ENCODE data around the gene SORCS2.

SORCS2 gene

DNA sequence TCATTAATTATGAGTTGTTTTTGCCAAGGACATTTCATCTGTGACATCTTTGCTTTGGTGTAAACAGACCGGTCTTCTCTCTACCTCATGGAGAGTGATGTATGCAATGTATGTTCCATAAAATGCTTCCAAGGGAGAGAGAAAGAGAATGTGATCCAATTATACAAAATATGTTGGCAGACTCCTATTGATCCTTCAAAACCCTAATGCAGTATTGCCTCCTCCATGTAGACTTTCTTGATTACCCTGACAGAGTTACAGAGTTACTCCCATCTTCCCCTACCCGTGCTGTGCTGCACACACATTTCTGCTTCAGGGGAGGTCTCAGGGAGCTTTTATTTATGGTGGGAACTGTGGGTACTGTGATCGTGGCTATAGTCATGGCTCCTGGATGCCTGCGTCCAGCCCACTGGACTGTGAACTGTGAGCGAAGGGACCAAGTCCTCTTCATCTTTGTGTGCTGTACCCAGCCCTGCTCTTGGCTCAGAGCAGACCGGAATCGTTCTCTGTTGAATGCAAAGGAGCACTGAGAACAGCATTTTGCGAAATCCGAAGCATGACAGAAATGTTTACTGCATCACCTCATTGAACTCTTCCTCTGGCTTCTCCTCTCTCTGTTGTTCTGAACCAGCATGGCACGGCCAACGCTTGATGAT, 32.7 kb downstream of the SORCS2 start:
- POLR2A ChIA-PET: no interaction called here
- no peak for TF ChIP-seq SUZ12 (IDR thresholded peaks at IDR 0.05)
- TF ChIP-seq HDGF (IDR thresholded peaks at IDR 0.05; ENCODE audit: borderline replicate concordance): no peak
- CTCF ChIA-PET: no interaction called here
- no peak for DNase-seq (ENCODE audit: extremely low spot score)

DNA sequence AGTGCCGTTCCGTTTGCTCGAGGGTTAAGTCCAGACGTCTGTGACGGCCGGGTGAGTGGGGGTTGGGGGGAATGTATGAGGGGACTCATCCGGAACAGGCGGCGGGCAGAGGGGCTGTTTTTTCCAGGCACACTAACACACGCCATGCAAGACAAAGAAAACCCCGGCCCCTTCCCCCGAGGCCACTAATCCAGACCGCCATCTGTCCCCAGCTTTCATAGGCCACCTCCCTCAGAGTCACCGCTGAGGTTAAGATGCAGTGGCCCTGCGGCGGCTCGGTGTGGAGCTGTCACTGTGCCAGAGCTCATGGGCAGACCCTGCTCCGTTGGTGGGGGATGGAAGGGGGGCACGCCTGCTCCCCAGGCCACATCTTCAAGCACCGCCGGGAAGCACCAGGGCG, 34.1 kb downstream of the SORCS2 start:
- DNase-seq (ENCODE audit: extremely low spot score): no peak
- ChIA-PET CTCF (no interaction called here), POLR2A (no interaction called here)
- no peak for TF ChIP-seq TARDBP (IDR thresholded peaks at IDR 0.05)
- TF ChIP-seq L3MBTL2 (conservative IDR thresholded peaks at IDR 0.05): no peak
- no peak for TF ChIP-seq BHLHE40 (IDR thresholded peaks at IDR 0.05; ENCODE audit: borderline replicate concordance)
- TF ChIP-seq, protein P1, sequence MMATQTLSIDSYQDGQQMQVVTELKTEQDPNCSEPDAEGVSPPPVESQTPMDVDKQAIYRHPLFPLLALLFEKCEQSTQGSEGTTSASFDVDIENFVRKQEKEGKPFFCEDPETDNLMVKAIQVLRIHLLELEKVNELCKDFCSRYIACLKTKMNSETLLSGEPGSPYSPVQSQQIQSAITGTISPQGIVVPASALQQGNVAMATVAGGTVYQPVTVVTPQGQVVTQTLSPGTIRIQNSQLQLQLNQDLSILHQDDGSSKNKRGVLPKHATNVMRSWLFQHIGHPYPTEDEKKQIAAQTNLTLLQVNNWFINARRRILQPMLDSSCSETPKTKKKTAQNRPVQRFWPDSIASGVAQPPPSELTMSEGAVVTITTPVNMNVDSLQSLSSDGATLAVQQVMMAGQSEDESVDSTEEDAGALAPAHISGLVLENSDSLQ (IDR thresholded peaks at IDR 0.05): no peak
- no peak for TF ChIP-seq SUZ12 (IDR thresholded peaks at IDR 0.05)
- TF ChIP-seq FOXA1 (IDR thresholded peaks at IDR 0.05): no peak
- no peak for TF ChIP-seq ZNF384 (IDR thresholded peaks at IDR 0.05)
- TF ChIP-seq CTBP1 (IDR thresholded peaks at IDR 0.05; ENCODE audit: borderline replicate concordance): no peak
- TF ChIP-seq FOXK2 (IDR thresholded peaks at IDR 0.05): no peak
- no peak for TF ChIP-seq ELF4 (IDR thresholded peaks at IDR 0.05)
- TF ChIP-seq LEF1 (IDR thresholded peaks at IDR 0.05; ENCODE audit: borderline replicate concordance): no peak
- TF ChIP-seq SP1 (IDR thresholded peaks at IDR 0.05): no peak

DNA sequence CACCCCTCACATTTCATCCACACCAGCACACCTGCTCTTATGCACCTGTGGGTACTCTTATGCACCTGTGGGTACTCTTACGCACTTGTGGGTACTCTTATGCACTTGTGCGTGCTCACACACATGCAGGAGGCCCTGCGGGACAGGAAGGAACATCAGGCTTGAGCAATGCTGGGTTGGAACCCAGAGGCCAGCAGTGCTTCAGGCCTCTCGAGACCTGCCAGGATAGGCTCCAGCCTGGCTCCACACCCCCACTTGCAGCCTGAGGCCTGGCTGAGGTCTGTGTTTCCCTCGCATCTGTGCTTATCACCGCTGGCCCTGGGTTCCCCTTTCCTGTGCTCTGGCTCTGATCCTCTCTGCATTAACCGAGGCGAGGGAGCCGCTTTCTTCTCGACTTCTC, 34.7 kb downstream of the SORCS2 start:
- TF ChIP-seq, protein P1 (IDR thresholded peaks at IDR 0.05): no peak
- TF ChIP-seq FOXM1 (IDR thresholded peaks at IDR 0.05; ENCODE audit: borderline replicate concordance) (no peak), FOXK2 (IDR thresholded peaks at IDR 0.05) (no peak), ARNT (IDR thresholded peaks at IDR 0.05) (no peak), BHLHE40 (IDR thresholded peaks at IDR 0.05; ENCODE audit: borderline replicate concordance) (no peak), SUZ12 (IDR thresholded peaks at IDR 0.05) (no peak), TARDBP (IDR thresholded peaks at IDR 0.05) (no peak), ELF4 (IDR thresholded peaks at IDR 0.05) (no peak), ZNF384 (IDR thresholded peaks at IDR 0.05) (no peak), FOXA1 (IDR thresholded peaks at IDR 0.05) (no peak), LEF1 (IDR thresholded peaks at IDR 0.05; ENCODE audit: borderline replicate concordance) (no peak), HDGF (IDR thresholded peaks at IDR 0.05; ENCODE audit: borderline replicate concordance) (no peak), SP1 (IDR thresholded peaks at IDR 0.05) (no peak), CTBP1 (IDR thresholded peaks at IDR 0.05; ENCODE audit: borderline replicate concordance) (no peak), NFRKB (IDR thresholded peaks at IDR 0.05) (no peak), L3MBTL2 (conservative IDR thresholded peaks at IDR 0.05) (no peak)
- no peak for DNase-seq (ENCODE audit: extremely low spot score)
- CTCF ChIA-PET: no interaction called here
- POLR2A ChIA-PET: no interaction called here

DNA sequence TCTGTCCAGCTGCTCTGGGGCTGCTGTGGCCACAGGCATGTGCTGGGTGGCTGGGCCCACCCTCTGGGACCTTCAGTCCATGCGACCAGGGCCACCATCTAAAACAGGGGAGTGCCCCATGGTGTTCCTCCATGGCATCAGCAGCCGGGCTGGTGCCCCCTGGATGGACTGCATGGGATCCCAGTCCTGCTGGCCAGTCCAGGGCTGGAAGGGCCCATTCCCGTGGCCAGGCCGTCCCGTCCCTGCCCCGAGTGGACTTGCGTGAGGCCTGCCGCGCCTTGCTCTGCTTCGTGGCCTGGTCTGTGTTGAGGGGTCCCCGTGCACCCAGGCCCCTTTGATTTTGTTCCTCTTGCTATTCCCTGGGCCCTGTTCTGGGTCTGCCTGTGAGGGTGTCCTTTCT, 36.4 kb downstream of the SORCS2 start:
- POLR2A ChIA-PET: no interaction called here
- no peak for DNase-seq (ENCODE audit: extremely low spot score)
- CTCF ChIA-PET: no interaction called here
- no peak for TF ChIP-seq ZNF384 (IDR thresholded peaks at IDR 0.05)
- TF ChIP-seq SP1 (IDR thresholded peaks at IDR 0.05): no peak
- no peak for TF ChIP-seq FOXK2 (IDR thresholded peaks at IDR 0.05)
- TF ChIP-seq L3MBTL2 (conservative IDR thresholded peaks at IDR 0.05): no peak
- no peak for TF ChIP-seq FOXM1 (IDR thresholded peaks at IDR 0.05; ENCODE audit: borderline replicate concordance)
- no peak for TF ChIP-seq LEF1 (IDR thresholded peaks at IDR 0.05; ENCODE audit: borderline replicate concordance)
- no peak for TF ChIP-seq HDGF (IDR thresholded peaks at IDR 0.05; ENCODE audit: borderline replicate concordance)
- no peak for TF ChIP-seq ARNT (IDR thresholded peaks at IDR 0.05)
- TF ChIP-seq ELF4 (IDR thresholded peaks at IDR 0.05): no peak
- no peak for TF ChIP-seq NFRKB (IDR thresholded peaks at IDR 0.05)
- TF ChIP-seq CTBP1 (IDR thresholded peaks at IDR 0.05; ENCODE audit: borderline replicate concordance): no peak
- TF ChIP-seq BHLHE40 (IDR thresholded peaks at IDR 0.05; ENCODE audit: borderline replicate concordance): no peak
- TF ChIP-seq, protein P1 (IDR thresholded peaks at IDR 0.05): no peak
- TF ChIP-seq TARDBP (IDR thresholded peaks at IDR 0.05): no peak

DNA sequence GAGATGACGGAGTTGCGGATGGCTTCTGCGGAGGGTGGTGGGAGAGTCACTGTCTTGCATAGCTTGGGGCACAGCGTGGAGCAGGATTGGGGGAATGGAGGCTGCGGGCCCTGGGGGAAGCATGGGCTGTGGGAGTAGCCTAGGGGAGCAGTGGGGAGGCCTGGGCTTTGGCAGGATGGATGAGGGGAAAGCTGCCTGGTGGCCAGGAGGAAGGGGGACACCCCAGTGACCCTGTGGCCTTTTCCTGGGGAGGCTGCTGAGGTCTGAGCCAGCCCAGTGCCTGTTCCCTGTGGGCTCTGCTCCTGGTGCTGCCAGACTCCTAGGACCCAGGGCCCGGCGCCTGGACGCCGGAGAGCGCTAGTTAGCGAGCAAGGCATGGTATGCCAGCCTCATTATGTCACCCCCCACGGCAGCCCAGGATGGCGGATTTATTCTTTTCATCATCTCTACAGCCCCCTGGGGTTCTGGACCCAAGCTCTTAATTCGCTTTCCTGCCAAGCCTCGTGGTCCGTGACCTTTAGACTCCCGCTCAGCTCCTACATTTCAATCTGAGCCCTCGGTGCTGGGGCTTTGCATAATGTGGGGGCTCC, 39.8 kb downstream of the SORCS2 start:
- CTCF ChIA-PET: no interaction called here
- DNase-seq (ENCODE audit: extremely low spot score): no peak
- no peak for TF ChIP-seq BHLHE40 (IDR thresholded peaks at IDR 0.05; ENCODE audit: borderline replicate concordance)
- TF ChIP-seq L3MBTL2 (conservative IDR thresholded peaks at IDR 0.05): no peak
- TF ChIP-seq FOXA1 (IDR thresholded peaks at IDR 0.05): no peak
- no peak for TF ChIP-seq TARDBP (IDR thresholded peaks at IDR 0.05)
- no peak for TF ChIP-seq ELF4 (IDR thresholded peaks at IDR 0.05)
- TF ChIP-seq ZNF384 (IDR thresholded peaks at IDR 0.05): no peak
- TF ChIP-seq FOXM1 (IDR thresholded peaks at IDR 0.05; ENCODE audit: borderline replicate concordance): no peak
- no peak for TF ChIP-seq FOXK2 (IDR thresholded peaks at IDR 0.05)
- TF ChIP-seq CTBP1 (IDR thresholded peaks at IDR 0.05; ENCODE audit: borderline replicate concordance): no peak
- TF ChIP-seq ARNT (IDR thresholded peaks at IDR 0.05): no peak
- no peak for TF ChIP-seq SUZ12 (IDR thresholded peaks at IDR 0.05)
- TF ChIP-seq SP1 (IDR thresholded peaks at IDR 0.05): no peak
- no peak for TF ChIP-seq HDGF (IDR thresholded peaks at IDR 0.05; ENCODE audit: borderline replicate concordance)
- TF ChIP-seq, protein P1 (IDR thresholded peaks at IDR 0.05): no peak
- TF ChIP-seq LEF1 (IDR thresholded peaks at IDR 0.05; ENCODE audit: borderline replicate concordance): no peak
- TF ChIP-seq NFRKB (IDR thresholded peaks at IDR 0.05): no peak
- POLR2A ChIA-PET: no interaction called here
